ENCODE data around the gene MAP2K3.

The MAP2K3 gene

DNA sequence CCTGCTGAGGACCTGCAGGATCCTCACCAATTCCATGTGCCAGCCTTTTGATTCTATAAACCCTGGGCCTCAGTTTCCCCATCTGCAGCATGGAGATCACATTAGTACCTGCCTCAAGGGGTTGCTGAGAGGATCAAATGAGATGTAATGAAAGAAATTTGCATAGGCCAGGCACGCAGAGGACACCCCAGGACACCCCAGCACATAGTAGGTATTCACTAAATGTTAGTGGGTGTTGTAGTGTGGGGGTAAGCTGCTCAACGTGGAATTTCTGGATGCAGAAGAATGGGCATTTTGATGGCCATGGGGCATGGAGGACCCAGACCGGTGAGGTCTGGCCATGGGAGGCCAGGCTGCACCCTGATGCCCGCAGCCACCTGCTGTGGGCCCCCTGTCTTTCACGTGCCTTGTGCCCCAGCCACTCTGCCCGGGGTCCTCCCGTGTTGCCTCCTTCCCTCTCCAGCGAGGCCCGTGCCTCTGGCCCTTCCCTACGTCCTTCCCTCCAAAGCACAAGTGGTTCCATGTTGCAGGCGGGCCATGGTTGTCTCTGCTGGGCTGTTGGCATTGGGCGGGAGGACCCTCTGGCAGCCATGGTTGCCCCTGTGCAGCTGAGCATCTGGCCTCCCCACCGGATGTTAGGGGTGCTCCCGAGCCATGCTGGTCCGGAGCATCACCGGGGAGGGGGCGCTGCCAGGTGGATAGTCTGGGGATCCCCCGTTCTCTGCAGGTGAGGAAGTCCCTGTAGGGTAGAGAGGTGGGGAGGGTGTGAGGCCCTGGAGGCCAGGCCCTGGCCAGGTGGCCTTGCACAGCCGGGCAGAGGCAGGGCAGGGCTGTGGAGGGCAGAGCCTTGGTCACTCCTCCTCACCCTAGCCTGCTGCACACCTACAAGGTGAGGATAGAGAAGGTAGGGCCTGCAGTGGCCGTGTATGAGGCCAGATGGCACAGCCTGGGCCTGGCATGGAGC, 8.6 kb downstream of the MAP2K3 start:
- Histone ChIP-seq H3K4me1 (ENCODE audit: control insufficient read depth, insufficient read depth, low read length) (peaks cover 4% of the 10 kb centered on the region; the same call in 1 of the 2 replicates), H3K9ac (ENCODE audit: low read length) (no peak overlapping the region), H3K4me3 (ENCODE audit: low read depth, low read length) (no peak overlapping the region), H3K27me3 (ENCODE audit: control insufficient read depth, insufficient read depth, low read length) (no peaks in the 10 kb centered on the region), H3K36me3 (ENCODE audit: control insufficient read depth, insufficient read depth, low read length) (peaks cover 8% of the 10 kb centered on the region), H3K9me3 (ENCODE audit: control insufficient read depth, insufficient read depth, low read depth, low read length) (peaks cover 61% of the 10 kb centered on the region; the same call in 1 of the 2 replicates), H3K27ac (ENCODE audit: low read depth, low read length) (no peak overlapping the region)

- H3K9ac ChIP-seq (ENCODE audit: low read length) = no peak overlapping the region
- peaks cover 67% of the 10 kb centered on the region; the same call in 1 of the 2 replicates for H3K9me3 ChIP-seq (ENCODE audit: control insufficient read depth, insufficient read depth, low read depth, low read length)
- H3K4me1 ChIP-seq (ENCODE audit: control insufficient read depth, insufficient read depth, low read length) = no peaks in the 10 kb centered on the region
- no peaks in the 10 kb centered on the region for H3K27me3 ChIP-seq (ENCODE audit: control insufficient read depth, insufficient read depth, low read length)
- peaks cover 15% of the 10 kb centered on the region for H3K36me3 ChIP-seq (ENCODE audit: control insufficient read depth, insufficient read depth, low read length)
- H3K4me3 ChIP-seq (ENCODE audit: low read depth, low read length) = no peak overlapping the region
- H3K27ac ChIP-seq (ENCODE audit: low read depth, low read length) = no peak overlapping the region
These were observed 9.3 kb downstream of the MAP2K3 start for GRCh38 chr17:21293831-21294210.

GRCh38 chr17:21294321-21295035, 10.0 kb downstream of the MAP2K3 start:
- H3K27ac ChIP-seq (ENCODE audit: low read depth, low read length) = no peak overlapping the region
- H3K4me1 ChIP-seq (ENCODE audit: control insufficient read depth, insufficient read depth, low read length) = no peaks in the 10 kb centered on the region
- peaks cover 21% of the 10 kb centered on the region for H3K36me3 ChIP-seq (ENCODE audit: control insufficient read depth, insufficient read depth, low read length)
- no peak overlapping the region for H3K4me3 ChIP-seq (ENCODE audit: low read depth, low read length)
- no peak overlapping the region for H3K9ac ChIP-seq (ENCODE audit: low read length)
- H3K9me3 ChIP-seq (ENCODE audit: control insufficient read depth, insufficient read depth, low read depth, low read length) = peaks cover 72% of the 10 kb centered on the region; the same call in 1 of the 2 replicates
- no peaks in the 10 kb centered on the region for H3K27me3 ChIP-seq (ENCODE audit: control insufficient read depth, insufficient read depth, low read length)

DNA sequence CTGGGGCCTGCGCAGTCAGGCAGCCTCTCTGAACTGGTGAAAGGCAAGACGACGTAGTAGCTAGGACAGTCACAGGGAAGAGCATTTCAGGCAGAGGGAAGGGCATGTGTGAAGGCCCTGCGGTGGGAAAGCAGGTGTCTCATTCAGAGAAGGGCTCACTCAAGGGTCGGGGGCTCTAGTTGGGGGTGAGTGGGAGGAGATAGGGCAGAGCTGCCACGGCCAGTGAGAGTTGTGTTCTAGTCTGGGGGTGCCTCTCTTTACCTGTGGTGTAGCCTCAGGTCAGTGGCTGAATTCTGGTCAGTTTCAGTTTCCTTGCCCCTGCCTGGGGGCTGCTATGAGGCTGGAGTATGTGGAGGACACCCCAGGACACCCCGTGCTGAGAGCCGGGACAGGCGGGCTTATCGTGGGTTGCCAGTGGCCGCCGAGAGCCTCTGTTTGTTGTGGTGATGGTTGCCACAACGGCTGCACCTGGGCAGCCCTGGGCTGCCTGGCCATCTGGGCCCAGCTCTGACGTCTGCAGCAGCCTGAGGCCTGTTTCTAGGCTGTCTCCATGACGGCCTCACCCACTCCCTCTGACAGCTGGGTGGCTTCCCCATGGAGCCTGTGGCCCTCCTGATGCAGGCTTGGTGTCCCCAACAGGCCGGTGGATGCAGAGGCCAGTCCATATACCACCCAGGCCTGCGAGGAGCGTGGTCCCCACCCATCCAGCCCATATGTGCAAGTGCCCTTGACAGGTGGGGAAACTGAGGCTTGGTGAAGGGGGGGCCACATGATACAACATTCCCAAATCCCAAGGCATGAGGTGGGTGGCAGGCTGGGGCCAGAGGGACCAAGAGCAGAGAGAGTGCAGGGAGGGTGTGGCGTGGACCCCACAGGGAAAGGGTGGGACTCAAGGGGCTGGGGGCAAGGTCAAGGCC, 10.8 kb downstream of the MAP2K3 start:
- H3K9ac ChIP-seq (ENCODE audit: low read length) = no peak overlapping the region
- H3K4me3 ChIP-seq (ENCODE audit: low read depth, low read length) = no peak overlapping the region
- H3K27ac ChIP-seq (ENCODE audit: low read depth, low read length) = no peak overlapping the region
- H3K9me3 ChIP-seq (ENCODE audit: control insufficient read depth, insufficient read depth, low read depth, low read length) = peaks cover 77% of the 10 kb centered on the region; the same call in 1 of the 2 replicates
- H3K36me3 ChIP-seq (ENCODE audit: control insufficient read depth, insufficient read depth, low read length) = peaks cover 27% of the 10 kb centered on the region
- H3K27me3 ChIP-seq (ENCODE audit: control insufficient read depth, insufficient read depth, low read length) = no peaks in the 10 kb centered on the region
- no peaks in the 10 kb centered on the region for H3K4me1 ChIP-seq (ENCODE audit: control insufficient read depth, insufficient read depth, low read length)

DNA sequence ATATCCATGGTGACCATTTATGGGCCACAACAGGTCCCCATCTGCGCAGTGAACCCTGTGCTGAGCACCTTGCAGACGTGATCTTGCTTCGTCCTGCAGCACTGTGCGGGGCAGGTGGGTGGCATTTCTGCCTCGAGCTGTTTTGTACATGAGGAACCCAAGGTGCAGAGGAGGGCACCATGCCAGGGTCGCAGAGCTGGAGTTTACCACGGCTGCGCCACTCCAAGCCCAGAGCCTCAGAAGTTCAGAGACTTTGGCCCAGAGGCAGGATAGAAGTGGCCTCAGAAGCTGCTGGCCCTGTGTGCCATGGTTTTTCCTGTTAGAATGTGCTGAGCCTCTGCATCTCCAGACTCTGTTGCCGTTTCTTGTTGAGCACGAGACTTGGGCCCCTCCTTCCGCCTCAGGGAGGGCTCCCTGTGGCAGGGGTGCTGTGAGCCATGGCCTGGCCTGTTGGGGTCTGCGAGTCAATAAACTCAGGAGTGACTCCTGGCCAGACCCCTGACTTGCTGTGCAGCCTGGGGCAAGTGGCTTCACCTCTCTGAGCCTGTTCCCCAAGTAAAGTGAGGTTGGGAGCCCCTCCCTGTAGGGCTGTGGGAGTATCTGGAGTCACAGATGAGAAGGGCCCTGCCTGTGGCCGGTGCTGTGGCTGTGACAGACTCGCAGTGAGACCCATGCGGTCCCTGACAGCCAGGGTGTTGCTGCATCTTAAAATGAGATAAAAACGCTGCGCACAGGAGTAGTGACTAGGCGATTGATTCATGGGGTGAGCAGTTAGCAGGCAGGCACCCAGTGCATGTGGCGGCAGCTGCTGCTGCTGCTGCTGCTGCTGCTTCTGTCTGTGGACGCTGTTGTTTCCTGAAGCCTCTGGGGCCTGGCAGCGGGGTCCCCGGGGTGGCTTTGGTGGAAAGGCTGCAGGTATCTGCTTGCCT, 11.8 kb downstream of the MAP2K3 start:
- H3K4me3 ChIP-seq (ENCODE audit: low read depth, low read length) = no peak overlapping the region
- peaks cover 35% of the 10 kb centered on the region for H3K36me3 ChIP-seq (ENCODE audit: control insufficient read depth, insufficient read depth, low read length)
- no peaks in the 10 kb centered on the region for H3K4me1 ChIP-seq (ENCODE audit: control insufficient read depth, insufficient read depth, low read length)
- H3K9me3 ChIP-seq (ENCODE audit: control insufficient read depth, insufficient read depth, low read depth, low read length) = peaks cover 86% of the 10 kb centered on the region; the same call in 1 of the 2 replicates
- no peak overlapping the region for H3K27ac ChIP-seq (ENCODE audit: low read depth, low read length)
- no peak overlapping the region for H3K9ac ChIP-seq (ENCODE audit: low read length)
- H3K27me3 ChIP-seq (ENCODE audit: control insufficient read depth, insufficient read depth, low read length) = no peaks in the 10 kb centered on the region

DNA sequence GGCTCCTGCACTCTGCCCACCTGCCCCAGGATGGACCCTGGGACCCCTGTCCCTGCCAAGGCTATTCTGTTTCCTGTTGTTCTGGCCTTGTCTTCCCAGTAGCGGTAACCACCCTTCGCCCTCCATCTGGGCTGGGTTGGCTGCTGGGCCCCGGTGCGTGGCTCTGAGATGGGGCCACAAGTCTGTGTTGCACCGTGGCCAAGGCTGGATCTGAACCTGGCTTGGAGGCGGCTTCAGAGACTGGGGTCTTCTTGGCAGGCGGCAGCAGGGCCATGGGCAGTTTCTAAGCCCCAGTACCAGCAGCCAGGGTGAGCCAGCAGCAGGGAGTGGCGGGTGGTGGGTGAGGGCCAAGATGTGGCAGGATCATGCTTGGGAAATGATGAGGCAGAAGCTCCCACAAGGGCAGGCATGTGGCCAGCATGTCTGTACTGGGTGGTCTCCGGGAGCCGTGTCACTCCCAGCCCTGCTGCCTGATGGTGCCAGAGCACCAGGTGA, 12.6 kb downstream of the MAP2K3 start:
- no peaks in the 10 kb centered on the region for H3K4me1 ChIP-seq (ENCODE audit: control insufficient read depth, insufficient read depth, low read length)
- H3K9ac ChIP-seq (ENCODE audit: low read length) = no peak overlapping the region
- no peak overlapping the region for H3K4me3 ChIP-seq (ENCODE audit: low read depth, low read length)
- H3K27me3 ChIP-seq (ENCODE audit: control insufficient read depth, insufficient read depth, low read length) = no peaks in the 10 kb centered on the region
- peaks cover 36% of the 10 kb centered on the region for H3K36me3 ChIP-seq (ENCODE audit: control insufficient read depth, insufficient read depth, low read length)
- H3K9me3 ChIP-seq (ENCODE audit: control insufficient read depth, insufficient read depth, low read depth, low read length) = peaks cover 82% of the 10 kb centered on the region; the same call in 1 of the 2 replicates
- H3K27ac ChIP-seq (ENCODE audit: low read depth, low read length) = 0 out of 2 replicates have a peak overlapping the region, but pooled peaks have one; percentile 3

DNA sequence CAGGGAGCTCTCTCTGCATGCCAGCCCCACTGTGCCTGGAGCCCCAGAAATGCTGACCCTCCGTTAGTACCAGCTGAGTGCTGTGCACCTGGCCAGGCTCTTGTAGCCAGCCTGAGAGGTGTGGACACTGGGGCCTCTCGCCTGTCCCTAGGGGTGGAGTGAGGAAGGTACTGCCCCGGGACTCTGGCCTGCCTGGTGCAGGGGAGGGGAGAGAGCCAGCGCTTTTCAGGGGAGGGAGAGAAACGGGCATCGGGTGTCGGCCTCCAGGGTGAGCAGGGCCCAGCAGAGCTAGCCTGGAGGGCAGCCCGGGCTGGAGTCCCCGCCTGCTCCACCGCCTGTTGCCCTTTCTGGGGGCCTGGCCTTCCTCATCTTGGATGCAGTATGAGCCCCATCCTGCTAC, 13.1 kb downstream of the MAP2K3 start:
- no peaks in the 10 kb centered on the region for H3K4me1 ChIP-seq (ENCODE audit: control insufficient read depth, insufficient read depth, low read length)

GRCh38 chr17:21298056-21298982, 13.8 kb downstream of the MAP2K3 start:
- Histone ChIP-seq H3K4me1 (ENCODE audit: control insufficient read depth, insufficient read depth, low read length) (no peaks in the 10 kb centered on the region), H3K9ac (ENCODE audit: low read length) (no peak overlapping the region)

More for the DNA sequence above, 13.1 kb downstream of the MAP2K3 start:
- peaks cover 38% of the 10 kb centered on the region for H3K36me3 ChIP-seq (ENCODE audit: control insufficient read depth, insufficient read depth, low read length)
- no peaks in the 10 kb centered on the region for H3K27me3 ChIP-seq (ENCODE audit: control insufficient read depth, insufficient read depth, low read length)
- no peak overlapping the region for H3K9ac ChIP-seq (ENCODE audit: low read length)
- H3K4me3 ChIP-seq (ENCODE audit: low read depth, low read length) = no peak overlapping the region
- 0 out of 2 replicates have a peak overlapping the region, but pooled peaks have one; percentile 3 for H3K27ac ChIP-seq (ENCODE audit: low read depth, low read length)
- H3K9me3 ChIP-seq (ENCODE audit: control insufficient read depth, insufficient read depth, low read depth, low read length) = peaks cover 78% of the 10 kb centered on the region; the same call in 1 of the 2 replicates

GRCh38 chr17:21298983-21299519, 14.5 kb downstream of the MAP2K3 start:
- Histone ChIP-seq H3K27me3 (ENCODE audit: control insufficient read depth, insufficient read depth, low read length) (no peaks in the 10 kb centered on the region), H3K9ac (ENCODE audit: low read length) (no peak overlapping the region), H3K4me3 (ENCODE audit: low read depth, low read length) (no peak overlapping the region), H3K27ac (ENCODE audit: low read depth, low read length) (no peak overlapping the region), H3K36me3 (ENCODE audit: control insufficient read depth, insufficient read depth, low read length) (peaks cover 51% of the 10 kb centered on the region), H3K4me1 (ENCODE audit: control insufficient read depth, insufficient read depth, low read length) (no peaks in the 10 kb centered on the region), H3K9me3 (ENCODE audit: control insufficient read depth, insufficient read depth, low read depth, low read length) (peaks cover 78% of the 10 kb centered on the region; the same call in 1 of the 2 replicates)

More at GRCh38 chr17:21298056-21298982, 13.8 kb downstream of the MAP2K3 start:
- peaks cover 44% of the 10 kb centered on the region for H3K36me3 ChIP-seq (ENCODE audit: control insufficient read depth, insufficient read depth, low read length)
- H3K9me3 ChIP-seq (ENCODE audit: control insufficient read depth, insufficient read depth, low read depth, low read length) = peaks cover 77% of the 10 kb centered on the region; the same call in 1 of the 2 replicates
- H3K27ac ChIP-seq (ENCODE audit: low read depth, low read length) = no peak overlapping the region
- H3K4me3 ChIP-seq (ENCODE audit: low read depth, low read length) = no peak overlapping the region
- no peaks in the 10 kb centered on the region for H3K27me3 ChIP-seq (ENCODE audit: control insufficient read depth, insufficient read depth, low read length)
